Ascending aorta (tissue), 2 donors: Measurements from ENCODE around the gene ZNF385B. TPM values are rescaled to one million over a fixed set of nuclear protein-coding genes. Genes with fewer than 3 reads are reported as not detected.

Source experiments
- DNase-seq, 2 donors: peaks; one replicate each; pipeline ENCODE4 v3.0.0-alpha.2; 2019; ENCODE audit warnings: low spot score in 2 of 2
- H3K27ac ChIP-seq, 2 donors: fragments of 200-600 bp; sonication (generic); one replicate each; pipeline ENCODE4 v1.5.1; 2016 to 2017; ENCODE audit warnings: mild to moderate bottlenecking in 1 of 2
- H3K27me3 ChIP-seq: fragments of 200-600 bp; sonication (generic); one replicate; pipeline ENCODE4 v1.5.1; 2017
- H3K36me3 ChIP-seq, 2 donors: fragments of 200-600 bp; sonication (generic); one replicate each; pipeline ENCODE4 v1.5.1; 2016
- H3K4me1 ChIP-seq, 2 donors: fragments of 200-600 bp; sonication (generic); one replicate each; pipeline ENCODE4 v1.5.1; 2016 to 2017; ENCODE audit warnings: mild to moderate bottlenecking in 1 of 2
- H3K4me3 ChIP-seq, 2 donors: fragments of 200-600 bp; sonication (generic); one replicate each; pipeline ENCODE4 v1.5.1; 2016 to 2017; ENCODE audit warnings: mild to moderate bottlenecking in 1 of 2
- H3K9me3 ChIP-seq, 2 donors: fragments of 200-600 bp; sonication (generic); one replicate each; pipeline ENCODE4 v1.5.1; 2016
- CTCF ChIP-seq, 3 experiments: fragments of 200-600 bp in 2 of 3; fragments of 450-650 bp in 1 of 3; sonication (generic) in 2 of 3; IDR thresholded peaks; one replicate each; pipeline ENCODE4 v1.5.1; 2016 to 2019; ENCODE audit warnings: antibody characterized with exemption in 3 of 3, mild to moderate bottlenecking in 1 of 3, moderate library complexity in 1 of 3
- intact Hi-C: fragments of 100-400 bp; cut with DNase I; formaldehyde crosslinking; loops from one replicate; pipeline ENCODE4 v1.15.1; 2023
- total RNA-seq: library from RNA; depleted of rRNA; stranded (reverse); fragments of >200 nt; gene quantifications from one replicate; pipeline ENCODE4 v1.1.0, GENCODE V29; 2016

Gene ZNF385B
- total RNA-seq, 1 donor from 2014 or later: 0.21 TPM

DNA sequence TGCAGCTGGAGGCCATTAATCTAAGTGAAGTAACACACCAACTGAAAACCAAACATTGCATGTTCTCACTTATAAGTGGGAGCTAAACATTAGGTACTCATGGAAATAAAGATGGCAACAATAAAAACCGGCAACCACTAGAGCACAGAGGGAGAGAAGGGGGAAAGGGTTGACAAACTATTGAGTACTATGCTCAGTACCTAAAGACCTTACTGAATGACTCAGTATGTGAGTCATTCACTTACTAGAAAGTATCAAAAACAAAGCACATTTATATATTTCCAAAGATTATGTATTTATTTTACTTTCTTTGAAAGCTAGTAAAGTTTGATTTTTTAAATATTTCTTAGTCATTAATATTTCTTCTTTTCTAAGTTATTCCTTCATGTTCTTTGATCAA, 48.9 kb downstream of the ZNF385B start:
- Histone ChIP-seq H3K4me3 (no peak overlapping the region), H3K4me1 (no peaks in the 10 kb centered on the region), H3K36me3 (no peaks in the 10 kb centered on the region), H3K9me3 (no peaks in the 10 kb centered on the region), H3K27ac (no peak overlapping the region), H3K27me3 (no peaks in the 10 kb centered on the region)
- intact Hi-C loops: no loop called here
- no peak for TF ChIP-seq CTCF (IDR thresholded peaks at IDR 0.05)
- no peak for DNase-seq

GRCh38 chr2:179811042-179811441, 50.4 kb downstream of the ZNF385B start:
- H3K4me3 ChIP-seq: no peak overlapping the region
- intact Hi-C loops: no loop called here
- no peaks in the 10 kb centered on the region for H3K4me1 ChIP-seq
- TF ChIP-seq CTCF (IDR thresholded peaks at IDR 0.05): no peak
- no peak for DNase-seq
- H3K27ac ChIP-seq: no peak overlapping the region
- no peaks in the 10 kb centered on the region for H3K27me3 ChIP-seq
- no peaks in the 10 kb centered on the region for H3K9me3 ChIP-seq
- H3K36me3 ChIP-seq: no peaks in the 10 kb centered on the region

DNA sequence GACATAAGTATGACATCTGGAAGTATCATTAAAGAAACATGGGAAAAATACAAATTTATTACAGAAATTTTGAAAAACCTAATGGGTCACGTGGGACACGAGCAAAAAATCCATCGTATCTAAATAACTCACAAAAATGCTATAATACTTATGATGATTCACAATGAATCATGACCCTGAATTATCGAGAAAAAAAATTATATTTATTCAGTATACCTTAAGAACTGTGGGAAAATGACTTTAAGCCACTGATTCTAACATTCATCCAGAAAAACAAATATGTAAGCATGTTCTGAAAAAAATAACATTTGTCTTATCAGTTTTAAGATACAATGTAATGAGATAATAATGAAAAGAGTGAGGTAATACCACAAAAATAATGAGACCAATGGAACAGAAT, 51.8 kb downstream of the ZNF385B start:
- TF ChIP-seq CTCF (IDR thresholded peaks at IDR 0.05): no peak
- DNase-seq: no peak
- no peaks in the 10 kb centered on the region for H3K27me3 ChIP-seq
- no peaks in the 10 kb centered on the region for H3K9me3 ChIP-seq
- intact Hi-C loops: no loop called here
- no peaks in the 10 kb centered on the region for H3K4me1 ChIP-seq
- no peaks in the 10 kb centered on the region for H3K36me3 ChIP-seq
- H3K4me3 ChIP-seq: no peak overlapping the region
- no peak overlapping the region for H3K27ac ChIP-seq

DNA sequence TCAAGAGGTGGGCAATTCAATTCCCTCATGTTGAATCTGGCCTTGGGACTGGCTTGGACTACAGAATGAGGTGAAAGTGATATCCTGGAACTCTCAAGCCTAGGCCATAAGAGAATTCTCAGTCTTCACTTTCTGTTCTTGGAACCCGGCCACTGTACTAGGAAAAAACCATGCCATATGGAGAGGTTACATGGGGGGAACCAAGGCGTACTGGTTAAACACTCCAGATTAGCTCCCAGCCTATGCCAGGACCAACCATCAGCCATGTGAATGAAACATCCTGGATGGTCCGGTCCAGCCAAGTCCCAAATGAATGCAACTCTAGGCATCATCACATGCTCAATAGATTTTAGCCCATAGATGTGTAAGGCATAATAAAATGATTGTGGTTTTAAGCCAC, 56.4 kb downstream of the ZNF385B start:
- no peak for DNase-seq
- no peak overlapping the region for H3K27ac ChIP-seq
- intact Hi-C loops: no loop called here
- H3K27me3 ChIP-seq: no peaks in the 10 kb centered on the region
- H3K9me3 ChIP-seq: no peaks in the 10 kb centered on the region
- H3K36me3 ChIP-seq: no peaks in the 10 kb centered on the region
- no peaks in the 10 kb centered on the region for H3K4me1 ChIP-seq
- TF ChIP-seq CTCF (IDR thresholded peaks at IDR 0.05): no peak
- H3K4me3 ChIP-seq: no peak overlapping the region

- no peak for TF ChIP-seq CTCF (IDR thresholded peaks at IDR 0.05)
- intact Hi-C loops: no loop called here
- Histone ChIP-seq H3K4me3 (no peak overlapping the region), H3K9me3 (no peaks in the 10 kb centered on the region), H3K4me1 (no peaks in the 10 kb centered on the region), H3K27ac (no peak overlapping the region), H3K36me3 (no peaks in the 10 kb centered on the region), H3K27me3 (no peaks in the 10 kb centered on the region)
- DNase-seq: no peak
These were observed 57.2 kb downstream of the ZNF385B start for GRCh38 chr2:179804206-179804605.
